Measurements from ENCODE around the gene NR2C2.
A peak's percentile ranks its signal among the peaks of the same experiment; 100 is the strongest.

The NR2C2 gene

DNA sequence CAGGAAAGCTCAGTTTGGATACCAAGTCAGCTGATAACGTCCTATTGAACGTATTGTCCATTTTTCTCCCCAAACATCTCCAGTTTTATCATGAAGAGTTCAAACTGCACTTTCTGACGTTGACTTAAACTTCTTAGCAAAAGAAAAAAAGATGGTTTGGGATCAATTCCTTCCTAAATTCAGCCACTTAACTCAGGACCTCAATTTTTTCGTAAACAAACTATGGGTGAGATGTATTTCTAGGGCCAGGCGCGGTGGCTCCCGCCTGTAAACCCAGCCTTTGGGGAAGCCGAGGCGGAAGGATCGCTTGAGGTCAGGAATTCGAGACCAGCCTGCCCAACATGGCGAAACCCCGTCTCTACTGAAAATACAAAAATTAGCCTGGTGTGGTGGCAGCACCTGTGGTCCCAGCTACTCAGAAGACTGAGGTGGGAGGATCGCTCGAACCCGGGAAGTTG is 118.2 kb downstream of the NR2C2 start:
- DNase-seq = no peak

DNA sequence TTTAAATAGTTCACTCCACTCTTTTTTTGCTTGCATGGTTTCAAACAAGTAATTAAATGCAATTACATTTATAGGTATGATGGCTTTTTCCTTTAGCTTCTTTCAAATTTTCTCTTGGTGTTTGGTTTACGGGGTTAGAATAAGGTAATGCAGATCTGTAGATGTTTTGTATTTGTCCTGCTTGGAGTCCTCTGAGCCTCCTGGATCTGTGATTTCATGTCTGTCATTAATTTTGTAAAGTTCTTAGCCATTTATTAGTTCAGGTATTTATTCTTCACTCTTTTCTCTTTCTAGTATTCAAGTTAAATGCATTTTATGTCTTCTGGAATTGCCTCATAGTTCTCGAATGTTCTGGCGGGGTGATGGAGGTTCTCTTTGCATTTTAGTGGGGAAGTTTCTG is 119.1 kb downstream of the NR2C2 start:
- no peak for DNase-seq

DNA sequence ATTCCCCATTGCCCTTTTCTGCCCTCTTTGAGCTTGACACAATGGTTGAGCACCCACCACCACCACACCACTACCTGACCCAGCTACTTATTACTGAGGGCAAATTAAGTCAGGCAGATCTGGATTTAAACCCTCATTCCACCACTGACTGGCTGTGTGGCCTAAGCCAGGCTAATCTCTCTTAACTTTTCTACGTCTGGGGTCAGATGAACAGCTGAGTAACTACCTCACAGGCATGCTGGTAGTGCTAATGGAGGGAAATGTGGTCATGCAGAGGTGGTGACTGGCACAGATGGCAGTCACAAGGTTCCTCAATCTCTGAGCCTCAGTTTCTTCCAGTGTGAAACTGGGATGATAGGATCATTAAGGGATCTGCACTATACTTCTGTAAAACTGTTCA is 122.1 kb downstream of the NR2C2 start:
- DNase-seq = no peak

DNA sequence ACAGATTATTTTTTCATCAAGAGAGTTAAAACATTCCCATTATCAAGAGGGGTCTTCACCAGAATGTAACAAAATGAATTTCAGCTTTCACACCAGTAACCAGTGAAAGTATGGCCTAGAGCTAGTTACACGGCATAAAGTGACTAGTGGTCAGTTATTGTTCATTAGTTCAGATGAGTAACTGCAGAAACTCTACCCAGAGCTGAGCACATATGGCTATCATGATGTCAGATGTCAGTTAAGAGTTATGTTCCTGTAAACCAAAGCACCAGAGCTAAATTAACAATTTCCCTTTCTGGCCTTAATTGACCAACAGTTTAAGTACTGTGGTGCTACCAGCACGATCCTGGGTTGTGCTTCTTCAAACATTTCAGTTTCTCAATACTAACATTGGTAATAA is 124.3 kb downstream of the NR2C2 start:
- no peak for DNase-seq

DNA sequence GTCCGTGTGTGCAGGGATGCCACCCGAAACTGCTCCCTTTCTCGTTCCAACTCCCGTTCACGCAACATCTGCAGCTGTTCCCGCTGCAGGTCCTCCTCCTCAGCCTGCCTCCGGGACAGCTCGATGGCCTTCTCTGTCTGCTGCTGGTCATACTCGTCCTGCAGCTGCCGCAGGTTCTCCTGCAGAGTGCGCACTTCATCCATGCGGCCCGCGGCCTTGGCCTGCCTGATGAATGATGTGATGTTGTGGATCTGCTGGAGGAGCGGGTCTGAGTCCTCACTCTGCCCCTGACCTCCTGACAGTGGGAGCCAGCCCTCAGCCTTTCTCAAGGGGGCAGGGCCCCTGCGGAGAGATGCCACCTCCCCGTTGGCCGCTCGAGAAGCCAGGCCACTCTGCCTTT is 127.1 kb downstream of the NR2C2 start:
- DNase-seq = no peak

DNA sequence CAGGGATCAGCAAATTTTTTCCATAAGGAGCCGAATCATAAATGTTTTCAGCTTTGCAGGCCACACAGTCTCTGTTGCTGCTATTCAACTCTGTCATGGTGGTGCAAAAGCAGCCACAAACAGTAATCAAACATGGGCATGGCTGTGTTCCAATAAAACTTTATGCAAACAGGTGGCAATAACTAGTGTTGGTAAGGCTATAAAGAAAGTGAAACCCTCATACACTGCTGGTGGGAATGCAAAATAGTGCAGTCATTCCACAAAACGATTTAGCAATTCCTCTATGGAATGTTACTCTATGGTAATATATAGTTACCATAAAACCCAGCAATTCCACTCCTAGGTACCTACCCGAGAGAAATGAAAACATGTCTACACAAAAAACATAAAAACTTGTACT is 131.7 kb downstream of the NR2C2 start:
- no peak for DNase-seq

DNA sequence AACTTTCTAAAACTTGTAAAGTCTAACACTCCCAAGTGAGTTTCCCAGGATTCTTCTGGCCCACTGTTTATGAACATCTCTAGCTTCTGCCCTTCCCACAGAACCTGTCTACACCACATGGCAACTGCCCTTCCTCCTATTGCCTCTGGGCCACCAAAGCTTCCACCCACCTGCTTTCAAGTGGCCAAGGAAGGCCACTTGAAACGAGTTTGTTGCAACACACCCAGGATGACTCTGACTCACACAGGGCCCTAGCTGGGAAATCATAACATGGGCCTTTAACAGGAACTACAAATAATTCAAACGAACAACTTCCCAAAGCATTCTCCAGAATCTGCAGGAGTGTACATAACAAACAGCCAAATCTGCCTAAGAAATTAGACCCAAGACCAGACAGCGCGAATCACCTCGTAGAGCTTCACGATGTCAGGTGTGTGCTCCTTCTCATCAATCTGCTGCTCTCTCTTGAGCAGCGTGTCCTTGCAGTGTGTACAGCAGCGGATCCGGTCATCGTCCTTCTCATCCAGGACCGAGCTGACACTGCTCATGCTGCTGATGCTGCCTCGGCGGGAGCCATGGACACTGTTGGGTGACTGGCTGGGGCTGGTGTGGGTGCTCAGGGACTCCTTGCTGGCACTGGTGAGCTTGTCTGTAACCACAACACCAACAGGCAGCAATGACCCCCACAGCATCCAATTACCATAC is 134.7 kb downstream of the NR2C2 start:
- no peak for DNase-seq

DNA sequence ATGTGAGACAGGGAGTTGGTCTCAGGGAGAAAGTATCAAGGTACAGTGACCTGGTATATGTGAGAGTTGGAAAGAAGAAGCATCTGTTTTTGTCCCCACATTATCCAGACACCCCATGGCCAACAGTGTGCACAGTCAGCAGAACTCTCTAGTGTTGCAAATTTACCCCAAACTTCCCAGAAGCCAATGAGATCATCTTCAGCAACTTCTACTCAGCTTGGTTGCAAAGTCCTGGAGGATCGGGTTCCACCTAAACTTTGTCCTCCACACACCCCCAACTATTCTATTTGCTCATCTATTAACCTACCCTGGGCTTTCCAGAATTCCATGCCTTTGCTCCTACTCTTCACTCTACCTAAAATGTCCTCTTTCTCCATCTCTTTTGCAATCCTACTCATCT is 135.9 kb downstream of the NR2C2 start:
- no peak for DNase-seq

DNA sequence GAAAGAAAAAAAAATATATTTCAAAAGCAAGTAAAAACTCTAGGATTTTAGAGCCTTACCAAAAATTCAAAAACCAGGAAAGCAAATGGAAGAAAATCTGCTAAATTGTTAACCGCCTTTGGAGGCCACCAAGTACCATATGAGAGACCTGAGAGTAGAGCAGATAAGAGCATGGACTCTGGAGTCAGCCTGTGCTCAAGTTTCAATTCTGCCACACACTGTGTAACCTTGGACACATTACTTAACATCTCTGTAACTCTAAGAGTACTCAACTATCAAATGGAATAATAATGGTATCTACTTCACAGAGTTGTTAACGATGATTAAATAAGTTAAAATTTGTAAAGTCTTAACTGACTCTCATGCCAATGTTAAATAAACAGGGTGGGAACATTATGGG is 138.9 kb downstream of the NR2C2 start:
- DNase-seq = no peak

DNA sequence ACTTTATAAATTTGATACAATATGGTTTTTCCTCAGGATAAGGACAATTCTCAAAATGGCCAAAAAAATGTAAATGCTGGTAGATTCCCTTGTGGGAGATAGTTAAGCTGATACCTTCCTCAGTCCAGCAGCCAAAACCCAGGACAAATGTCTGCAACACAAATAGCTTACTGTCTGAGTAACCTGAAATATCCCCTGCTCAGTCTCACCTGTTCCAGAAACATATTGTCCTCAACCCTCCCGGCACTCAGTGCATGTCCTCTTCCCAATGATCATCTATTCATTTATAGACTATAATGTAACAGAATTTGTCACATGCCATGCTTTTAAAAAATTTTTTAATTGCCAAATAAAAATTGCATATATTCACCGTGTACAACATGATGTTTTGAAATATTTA is 139.3 kb downstream of the NR2C2 start:
- DNase-seq = no peak

DNA sequence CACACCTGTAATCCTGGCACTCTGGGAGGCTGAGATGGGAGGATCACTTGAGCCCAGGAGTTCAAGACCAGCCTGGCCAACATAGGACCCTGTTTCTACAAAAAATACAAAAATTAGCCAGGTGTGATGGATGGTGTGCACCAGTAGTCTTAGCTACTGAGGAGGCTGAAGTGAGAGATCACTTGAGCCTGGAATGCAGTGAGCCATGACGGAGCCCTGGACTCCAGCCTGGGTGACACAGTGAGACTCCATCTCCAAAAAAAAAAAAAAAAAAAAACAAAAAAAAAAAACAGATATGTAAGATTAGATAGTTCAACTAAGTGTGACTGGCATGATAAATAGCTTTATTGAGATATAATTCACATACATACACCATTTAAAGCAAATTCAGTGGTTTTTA is 141.8 kb downstream of the NR2C2 start:
- no peak for DNase-seq

DNA sequence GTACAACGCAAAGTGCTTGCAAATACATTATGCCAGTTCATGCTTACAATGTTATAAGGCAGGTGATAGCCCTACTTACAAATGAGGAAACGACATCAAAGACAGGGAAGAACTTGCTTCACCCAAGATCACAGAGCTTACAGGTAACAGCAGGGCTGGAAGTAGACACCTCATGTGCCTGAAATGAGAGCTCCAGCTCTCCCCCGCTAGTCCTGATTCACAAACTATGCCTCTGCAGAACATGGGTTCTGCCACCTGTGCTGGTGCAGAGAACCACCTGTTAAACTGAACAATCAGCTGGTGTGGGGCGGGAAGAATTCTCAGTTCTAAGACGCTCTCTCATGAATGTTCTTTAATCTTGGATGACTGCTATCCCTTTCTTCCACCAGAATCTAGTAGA is 144.2 kb downstream of the NR2C2 start:
- DNase-seq = no peak

DNA sequence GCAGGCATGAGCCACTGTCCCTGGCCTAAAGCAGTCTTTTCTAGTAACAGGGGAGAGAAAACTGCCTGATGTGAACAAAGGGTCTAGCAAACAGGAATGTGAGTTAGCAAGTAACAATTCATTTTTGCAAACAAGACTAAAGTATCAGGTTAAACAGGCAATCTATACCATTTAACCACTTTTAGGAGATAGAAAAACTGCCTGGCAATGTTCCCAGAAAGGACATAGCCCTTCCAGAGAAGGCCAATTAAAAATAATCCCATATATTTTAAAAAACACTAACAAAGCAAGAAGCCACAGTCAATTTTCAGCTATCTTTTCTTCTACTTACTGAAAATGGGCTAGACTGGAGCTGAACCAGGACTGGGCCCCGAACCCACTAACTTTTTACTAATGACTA is 145.3 kb downstream of the NR2C2 start:
- no peak for DNase-seq

DNA sequence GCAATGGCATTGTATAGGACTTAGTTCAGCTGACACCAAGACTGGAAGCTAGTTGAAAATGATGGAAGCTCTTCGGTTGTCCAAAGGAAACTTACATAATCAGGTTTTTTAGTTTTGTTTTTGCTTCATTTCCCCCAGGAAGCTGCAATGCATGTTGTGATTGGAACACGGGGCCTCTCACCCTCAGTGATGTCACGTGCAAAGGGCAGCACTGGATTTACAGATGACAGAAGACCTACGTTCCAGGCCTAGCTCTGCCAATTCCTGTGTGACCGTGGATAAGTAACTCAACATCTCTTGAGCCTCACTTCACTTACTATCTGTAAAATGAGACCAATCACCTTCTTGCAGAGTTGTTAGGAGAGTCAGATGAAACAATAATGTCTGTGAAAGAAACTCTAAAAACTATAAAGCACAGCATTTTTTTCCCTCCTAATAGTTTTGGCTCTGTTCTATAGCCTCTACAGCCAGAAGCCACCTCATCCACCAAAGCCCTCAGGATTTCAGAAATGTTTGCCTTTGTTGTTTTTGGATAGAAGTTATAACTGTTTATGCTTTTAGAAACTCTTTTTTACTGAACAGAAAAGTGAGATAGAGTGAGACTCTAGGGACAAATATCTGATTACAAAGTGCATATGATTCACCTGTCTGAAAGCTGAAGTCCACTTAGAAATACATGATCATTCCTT is 146.9 kb downstream of the NR2C2 start:
- no peak for DNase-seq

DNA sequence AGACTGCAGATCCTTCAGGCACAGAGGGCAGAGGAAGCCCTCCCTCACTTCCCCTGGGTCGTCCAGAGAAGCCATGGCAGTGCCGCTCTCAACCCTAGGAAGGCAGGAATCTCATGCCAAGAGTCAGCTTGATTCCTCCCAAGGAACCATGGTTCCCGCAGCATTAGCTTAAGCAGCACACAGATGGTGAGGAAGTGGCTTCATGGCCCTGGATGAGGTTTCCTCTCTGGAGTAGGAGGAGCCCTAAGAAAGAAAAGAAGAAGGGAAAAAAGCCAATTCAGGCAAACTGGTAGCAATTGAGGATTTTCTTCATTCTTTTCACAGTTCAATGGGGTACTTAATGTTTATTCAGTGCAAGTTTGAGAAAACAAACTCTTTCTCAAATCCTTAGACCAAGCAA is 148.7 kb downstream of the NR2C2 start:
- no peak for DNase-seq

DNA sequence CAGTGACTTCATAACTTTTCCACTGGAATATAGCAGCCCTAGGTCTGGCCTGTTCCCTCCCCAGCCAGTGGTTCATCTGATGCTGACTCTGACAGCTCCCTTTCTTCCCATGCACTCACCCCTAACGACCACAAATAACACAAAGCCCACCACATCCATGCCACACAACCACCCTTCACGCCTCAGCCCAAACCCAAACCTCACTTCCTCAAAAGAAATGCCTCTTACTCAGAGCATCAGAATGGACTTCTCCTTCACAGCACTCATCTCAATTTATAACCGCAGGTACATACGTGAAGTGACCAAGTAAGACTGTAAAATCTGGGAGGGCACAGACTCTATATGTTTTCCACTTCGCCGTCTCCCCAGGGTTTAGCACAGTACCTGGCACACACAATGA is 150.5 kb downstream of the NR2C2 start:
- peak; percentile 66 for DNase-seq

All from stimulated activated CD8-positive, alpha-beta memory T cell treated with anti-CD3 and anti-CD28 coated beads, Interleukin-4, amount 100 ng/mL, for 48 hours (primary cell).